GM12891 (cell line): ENCODE measurements around the gene PCSK4.
A peak's percentile ranks its signal among the peaks of the same experiment; 100 is the strongest.

Experiments used
- DNase-seq: peaks from one replicate; pipeline ENCODE4 v3.0.0; 2011; ENCODE audit warnings: low spot score; ENCODE audit not compliant: insufficient read length
- FAIRE-seq: peaks from 2 replicates; lab custom pipeline; 2011; peaks lifted over from hg19 to GRCh38; lab: Jason Lieb, UNC
- PAX5 ChIP-seq: IDR thresholded peaks from 2 replicates; pipeline ENCODE4 v1.6.1; 2011; ENCODE audit warnings: low read length, moderate library complexity, mild to moderate bottlenecking; ENCODE audit not compliant: insufficient read depth, severe bottlenecking
- POLR2A ChIP-seq: IDR thresholded peaks from 2 replicates; pipeline ENCODE4 v1.6.1; 2011; ENCODE audit warnings: low read depth, low read length, control low read depth
- POLR2AphosphoS5 ChIP-seq: IDR thresholded peaks from 2 replicates; pipeline ENCODE4 v1.6.1; 2011; ENCODE audit warnings: low read depth, low read length, control low read depth
- POU2F2 ChIP-seq: IDR thresholded peaks from 2 replicates; pipeline ENCODE4 v1.6.1; 2011; ENCODE audit warnings: low read depth, mild to moderate bottlenecking, control low read depth, low read length, moderate library complexity
- SPI1 ChIP-seq: IDR thresholded peaks from 2 replicates; pipeline ENCODE4 v1.6.1; 2011; ENCODE audit warnings: low read depth, low read length, control low read depth
- TAF1 ChIP-seq: IDR thresholded peaks from 2 replicates; pipeline ENCODE4 v1.6.1; 2011; ENCODE audit warnings: low read depth, low read length, control low read depth

Gene PCSK4

GRCh38 chr19:1471010-1471514 is 19.1 kb downstream of the PCSK4 start:
- FAIRE-seq (peak; percentile 13), DNase-seq (no peak)

DNA sequence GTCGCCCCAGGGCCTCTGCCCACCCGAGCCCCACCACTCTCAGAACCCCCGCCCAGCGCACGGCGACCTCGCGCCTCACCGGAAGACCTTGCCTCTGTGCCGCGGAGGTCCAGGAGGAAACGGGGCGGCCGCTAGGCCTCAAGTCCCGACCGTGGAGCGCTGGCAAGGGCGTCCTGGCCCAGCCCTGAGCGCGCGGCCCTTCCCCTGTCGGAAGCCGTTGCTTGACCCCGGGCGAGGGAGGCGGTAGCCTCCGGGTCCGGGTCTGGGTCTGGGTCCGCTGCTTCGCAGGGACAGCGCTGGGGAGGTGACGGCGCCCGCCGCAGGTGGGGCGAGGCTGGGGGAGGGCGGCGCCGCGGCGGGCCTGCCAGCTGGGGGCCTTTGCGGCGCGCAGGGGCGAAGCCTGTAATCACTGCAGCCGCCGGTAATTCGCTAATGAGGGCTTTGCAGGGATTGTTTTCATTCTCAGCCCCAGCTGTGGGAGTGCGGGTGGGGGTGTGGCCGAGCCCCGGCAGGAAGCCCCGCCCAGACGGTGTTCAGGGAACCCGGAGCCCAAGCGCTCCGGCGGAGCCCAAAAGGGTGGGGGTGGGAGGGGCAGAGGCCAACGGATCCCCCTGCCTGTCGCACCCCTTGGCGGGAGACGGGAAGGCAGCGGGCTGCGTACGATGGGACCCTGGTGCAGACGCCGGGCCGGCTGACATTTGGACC is 19.7 kb downstream of the PCSK4 start:
- peak; percentile 54 for FAIRE-seq
- TF ChIP-seq POU2F2 (no peak), SPI1 (no peak)
- peak; percentile 80 for DNase-seq

More at GRCh38 chr19:1471010-1471514, 19.1 kb downstream of the PCSK4 start:
- TF ChIP-seq POU2F2 (no peak), POLR2AphosphoS5 (no peak), POLR2A (no peak), SPI1 (no peak), TAF1 (no peak), PAX5 (no peak)

DNA sequence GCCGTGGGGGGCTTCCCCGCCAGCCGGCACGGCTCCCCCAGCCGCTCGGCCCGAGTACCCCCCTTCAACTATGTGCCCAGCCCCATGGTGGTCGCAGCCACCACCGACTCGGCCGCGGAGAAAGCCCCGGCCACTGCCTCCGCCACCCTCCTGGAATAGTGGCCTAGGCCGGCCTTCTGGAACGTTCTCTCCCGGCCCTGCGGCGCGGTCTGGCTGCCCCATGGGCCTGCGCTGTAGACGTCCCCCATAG is 20.2 kb downstream of the PCSK4 start:
- no peak for DNase-seq
- TF ChIP-seq SPI1 (no peak), POLR2AphosphoS5 (no peak), PAX5 (no peak), TAF1 (no peak), POLR2A (no peak), POU2F2 (no peak)
- no peak for FAIRE-seq

- no peak for TF ChIP-seq POLR2A
- FAIRE-seq: no peak
- no peak for DNase-seq
Measured at GRCh38 chr19:1469255-1470054, 20.7 kb downstream of the PCSK4 start.

- FAIRE-seq (no peak), DNase-seq (no peak)
- TF ChIP-seq PAX5 (no peak), POU2F2 (no peak), POLR2A (no peak), TAF1 (no peak), SPI1 (no peak), POLR2AphosphoS5 (no peak)
Measured at GRCh38 chr19:1468821-1469254, 21.3 kb downstream of the PCSK4 start.

DNA sequence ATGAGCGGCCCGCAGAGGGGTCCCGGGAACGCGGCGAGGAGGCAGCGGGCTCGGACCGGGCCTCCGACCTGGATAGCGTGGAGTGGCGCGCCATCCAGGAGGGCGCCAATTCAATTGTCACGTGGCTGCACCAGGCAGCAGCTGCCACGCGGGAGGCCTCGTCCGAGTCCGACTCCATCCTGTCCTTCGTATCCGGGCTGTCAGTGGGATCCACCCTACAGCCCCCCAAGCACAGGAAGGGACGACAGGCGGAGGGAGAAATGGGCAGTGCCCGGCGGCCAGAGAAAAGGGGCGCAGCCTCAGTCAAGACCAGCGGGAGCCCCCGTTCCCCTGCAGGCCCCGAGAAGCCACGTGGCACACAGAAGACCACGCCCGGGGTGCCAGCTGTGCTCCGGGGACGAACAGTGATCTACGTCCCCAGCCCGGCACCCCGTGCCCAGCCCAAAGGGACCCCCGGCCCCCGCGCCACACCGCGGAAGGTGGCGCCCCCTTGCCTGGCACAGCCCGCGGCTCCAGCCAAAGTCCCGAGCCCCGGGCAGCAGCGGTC is 21.8 kb downstream of the PCSK4 start:
- FAIRE-seq (no peak), DNase-seq (no peak)
- TF ChIP-seq SPI1: no peak
- no peak for TF ChIP-seq POU2F2
- no peak for TF ChIP-seq PAX5
- no peak for TF ChIP-seq POLR2AphosphoS5
- no peak for TF ChIP-seq POLR2A
- TF ChIP-seq TAF1: no peak

- no peak for FAIRE-seq
- TF ChIP-seq POLR2AphosphoS5: no peak
- no peak for TF ChIP-seq TAF1
- no peak for DNase-seq
Measured at GRCh38 chr19:1467490-1468273, 22.5 kb downstream of the PCSK4 start.

GRCh38 chr19:1467215-1467489 is 23.0 kb downstream of the PCSK4 start:
- DNase-seq: no peak
- no peak for TF ChIP-seq SPI1
- TF ChIP-seq TAF1: no peak
- no peak for TF ChIP-seq POU2F2
- TF ChIP-seq PAX5: no peak
- no peak for TF ChIP-seq POLR2A
- TF ChIP-seq POLR2AphosphoS5: no peak

DNA sequence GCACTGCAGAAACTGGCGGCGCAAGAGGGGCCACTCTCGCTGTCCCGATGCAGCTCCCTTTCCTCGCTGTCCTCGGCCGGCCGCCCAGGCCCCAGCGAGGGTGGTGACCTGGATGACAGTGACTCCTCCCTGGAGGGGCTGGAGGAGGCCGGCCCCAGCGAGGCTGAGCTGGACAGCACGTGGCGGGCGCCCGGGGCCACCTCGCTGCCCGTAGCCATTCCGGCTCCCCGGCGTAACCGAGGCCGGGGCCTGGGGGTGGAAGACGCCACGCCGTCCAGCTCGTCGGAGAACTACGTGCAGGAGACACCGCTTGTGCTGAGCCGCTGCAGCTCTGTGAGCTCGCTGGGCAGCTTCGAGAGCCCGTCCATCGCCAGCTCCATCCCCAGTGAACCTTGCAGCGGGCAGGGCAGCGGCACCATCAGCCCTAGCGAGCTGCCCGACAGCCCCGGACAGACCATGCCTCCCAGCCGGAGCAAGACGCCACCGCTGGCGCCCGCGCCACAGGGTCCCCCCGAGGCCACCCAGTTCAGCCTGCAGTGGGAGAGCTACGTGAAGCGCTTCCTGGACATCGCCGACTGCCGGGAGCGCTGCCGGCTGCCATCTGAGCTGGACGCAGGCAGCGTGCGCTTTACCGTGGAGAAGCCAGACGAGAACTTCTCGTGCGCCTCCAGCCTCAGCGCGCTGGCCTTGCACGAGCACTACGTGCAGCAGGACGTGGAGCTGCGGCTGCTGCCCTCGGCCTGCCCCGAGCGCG is 23.5 kb downstream of the PCSK4 start:
- DNase-seq: no peak
- TF ChIP-seq POU2F2 (no peak), TAF1 (no peak), PAX5 (no peak), POLR2A (no peak), POLR2AphosphoS5 (no peak)

More at GRCh38 chr19:1467215-1467489, 23.0 kb downstream of the PCSK4 start:
- no peak for FAIRE-seq

More for the DNA sequence above, 23.5 kb downstream of the PCSK4 start:
- FAIRE-seq: no peak
